PC-9 (cell line): ENCODE data around the gene SLC25A47.

Source experiments
- EZH2 ChIP-seq: fragments of 200-600 bp; sonication (generic); IDR thresholded peaks from 2 replicates; pipeline ENCODE4 v1.8.0; 2017; ENCODE audit warnings: antibody characterized with exemption, low read depth
- TF ChIP-seq, protein P1 (sequence below): fragments of 200-600 bp; sonication (generic); conservative IDR thresholded peaks from 2 replicates; pipeline ENCODE4 v1.6.1; 2017; ENCODE audit warnings: mixed run types, antibody characterized with exemption, mild to moderate bottlenecking, moderate library complexity

DNA sequence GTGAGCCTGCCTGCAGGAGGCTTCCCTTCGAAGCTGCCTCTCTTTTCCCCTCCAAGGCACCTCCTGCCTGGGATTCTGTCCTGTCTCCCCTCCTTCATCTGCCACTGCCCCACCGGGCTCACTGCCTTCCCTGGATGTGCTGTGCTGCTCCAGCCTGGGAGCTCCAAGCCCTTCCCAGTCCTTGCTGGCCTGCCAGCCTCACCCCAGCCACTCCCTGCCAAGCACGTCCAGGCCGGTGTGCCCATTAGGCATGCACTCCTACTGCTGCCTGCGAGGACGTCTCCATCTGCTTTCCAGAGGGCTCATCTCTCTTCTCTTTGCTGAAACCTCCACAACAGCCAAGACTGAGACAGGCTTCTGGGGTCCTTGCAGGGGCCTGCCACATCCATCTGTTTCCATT, 8.4 kb upstream of the SLC25A47 start:
- TF ChIP-seq, protein P1, sequence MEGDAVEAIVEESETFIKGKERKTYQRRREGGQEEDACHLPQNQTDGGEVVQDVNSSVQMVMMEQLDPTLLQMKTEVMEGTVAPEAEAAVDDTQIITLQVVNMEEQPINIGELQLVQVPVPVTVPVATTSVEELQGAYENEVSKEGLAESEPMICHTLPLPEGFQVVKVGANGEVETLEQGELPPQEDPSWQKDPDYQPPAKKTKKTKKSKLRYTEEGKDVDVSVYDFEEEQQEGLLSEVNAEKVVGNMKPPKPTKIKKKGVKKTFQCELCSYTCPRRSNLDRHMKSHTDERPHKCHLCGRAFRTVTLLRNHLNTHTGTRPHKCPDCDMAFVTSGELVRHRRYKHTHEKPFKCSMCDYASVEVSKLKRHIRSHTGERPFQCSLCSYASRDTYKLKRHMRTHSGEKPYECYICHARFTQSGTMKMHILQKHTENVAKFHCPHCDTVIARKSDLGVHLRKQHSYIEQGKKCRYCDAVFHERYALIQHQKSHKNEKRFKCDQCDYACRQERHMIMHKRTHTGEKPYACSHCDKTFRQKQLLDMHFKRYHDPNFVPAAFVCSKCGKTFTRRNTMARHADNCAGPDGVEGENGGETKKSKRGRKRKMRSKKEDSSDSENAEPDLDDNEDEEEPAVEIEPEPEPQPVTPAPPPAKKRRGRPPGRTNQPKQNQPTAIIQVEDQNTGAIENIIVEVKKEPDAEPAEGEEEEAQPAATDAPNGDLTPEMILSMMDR: no peak
- no peak for TF ChIP-seq EZH2
